K562 (cell line): ENCODE results near the gene RAB40B. TPM values are rescaled to one million over a fixed set of nuclear protein-coding genes. Genes with fewer than 3 reads are reported as not detected.

ENCODE experiments used
- ATAC-seq: fragments of 200-7000 bp; cut with Tn5 transposase; 3 replicates; pipeline ENCODE4 v1.9.1; 2020; ENCODE audit warnings: moderate library complexity
- BruUV-seq: library from RNA; stranded (reverse); fragments of 400-500 nt; replicated peaks from 2 replicates; lab custom pipeline; 2021; lab: Mats Ljungman, UMichigan
- CTCF ChIA-PET: fragments of 300-600 bp; formaldehyde crosslinking; extraction: SDS; loops from one replicate; lab custom pipeline; 2021; ENCODE audit warnings: low intra/inter-chr PET ratio; lab: Yijun Ruan, JAX
- POLR2A ChIA-PET: fragments of 300-600, 350-650 bp; sonication (Branson Sonifier 250); formaldehyde crosslinking; extraction: SDS; loops from one replicate; lab custom pipeline; 2021; ENCODE audit warnings: antibody characterized with exemption, inconsistent platforms; lab: Yijun Ruan, JAX
- DNase-seq, 4 experiments: peaks; one replicate each; pipeline versions ENCODE4 v3.0.0 to v3.0.0-alpha.2; 2011 to 2018; ENCODE audit warnings: low spot score in 3 of 4, mixed read lengths in 3 of 4; ENCODE audit errors: extremely low read depth in 1 of 4
- FAIRE-seq: peaks from 2 replicates; lab custom pipeline; 2011; peaks lifted over from hg19 to GRCh38; lab: Jason Lieb, UNC
- H2AFZ ChIP-seq: 2 replicates; pipeline ENCODE4 v1.6.0; 2011; ENCODE audit warnings: low read depth, low read length, control low read depth, inconsistent platforms
- H3K27ac ChIP-seq: fragments of 200-600 bp; 3 replicates; pipeline ENCODE4 v1.8.0; 2011; ENCODE audit warnings: low read depth, mild to moderate bottlenecking, control low read depth, inconsistent platforms, low read length, moderate library complexity, mixed read lengths; ENCODE audit errors: extremely low read depth
- H3K27me3 ChIP-seq, 2 experiments: fragments of 300-600 bp in 1 of 2; 2 replicates in 1 of 2; 3 replicates in 1 of 2; pipeline versions ENCODE4 v1.6.0 to v1.8.0; 2011; ENCODE audit warnings: inconsistent platforms in 2 of 2, low read length in 2 of 2, mild to moderate bottlenecking in 1 of 2, mixed read lengths in 1 of 2, moderate library complexity in 1 of 2; ENCODE audit not compliant: control insufficient read depth in 2 of 2, insufficient read depth in 2 of 2
- H3K36me3 ChIP-seq: fragments of 300-600 bp; 3 replicates; pipeline ENCODE4 v1.8.0; 2011; ENCODE audit warnings: mild to moderate bottlenecking, low read length, inconsistent platforms; ENCODE audit not compliant: control insufficient read depth, insufficient read depth
- H3K4me1 ChIP-seq, 2 experiments: fragments of 200-600 bp in 1 of 2; replicated peaks in 1 of 2; 2 replicates in 1 of 2; 3 replicates in 1 of 2; pipeline versions ENCODE4 v1.5.1 to v1.8.0; 2011; ENCODE audit warnings: inconsistent platforms in 2 of 2, low read length in 2 of 2, mild to moderate bottlenecking in 1 of 2, mixed read lengths in 1 of 2, moderate library complexity in 1 of 2; ENCODE audit not compliant: control insufficient read depth in 2 of 2, insufficient read depth in 2 of 2
- H3K4me2 ChIP-seq: 2 replicates; pipeline ENCODE4 v1.6.1; 2011; ENCODE audit warnings: low read length, control low read depth, inconsistent platforms, mixed read lengths; ENCODE audit not compliant: insufficient read depth
- H3K4me3 ChIP-seq: fragments of 200-600 bp; sonication (generic), shearing (Covaris generic); 2 replicates; pipeline ENCODE4 v1.5.1; 2016; ENCODE audit warnings: control low read depth, inconsistent platforms
- H3K79me2 ChIP-seq: fragments of 200-600 bp; 3 replicates; pipeline ENCODE4 v1.8.0; 2011; ENCODE audit warnings: low read length, inconsistent platforms; ENCODE audit not compliant: control insufficient read depth, insufficient read depth
- H3K9ac ChIP-seq, 2 experiments: 2 replicates each; pipeline versions ENCODE4 v1.6.0 to v1.6.1; 2011; ENCODE audit warnings: low read depth in 2 of 2, low read length in 2 of 2, control low read depth in 1 of 2, inconsistent platforms in 1 of 2, mild to moderate bottlenecking in 1 of 2, mixed read lengths in 1 of 2; ENCODE audit not compliant: insufficient read depth in 1 of 2
- H3K9me1 ChIP-seq: one replicate; pipeline ENCODE4 v1.6.0; 2011; ENCODE audit warnings: inconsistent platforms, mild to moderate bottlenecking, low read length, moderate library complexity; ENCODE audit not compliant: control insufficient read depth, insufficient read depth
- H3K9me3 ChIP-seq: replicated peaks from 2 replicates; pipeline ENCODE4 v1.5.1; 2011; ENCODE audit warnings: low read depth, low read length, inconsistent platforms; ENCODE audit not compliant: control insufficient read depth, insufficient read depth
- H4K20me1 ChIP-seq: replicated peaks from 2 replicates; pipeline ENCODE4 v1.6.1; 2011; ENCODE audit warnings: low read length, inconsistent platforms, mixed read lengths; ENCODE audit not compliant: control insufficient read depth, insufficient read depth
- ATF7 ChIP-seq: fragments of 450-650 bp; IDR thresholded peaks from 2 replicates; pipeline ENCODE4 v1.7.1; 2014; ENCODE audit warnings: mild to moderate bottlenecking, moderate library complexity
- BRF1 ChIP-seq: IDR thresholded peaks from 3 replicates; pipeline ENCODE4 v1.6.1; 2011; ENCODE audit warnings: borderline replicate concordance, mild to moderate bottlenecking; ENCODE audit not compliant: insufficient read length; ENCODE audit errors: extremely low read depth
- ETV5 ChIP-seq: sonication (generic); formaldehyde crosslinking; IDR thresholded peaks from 2 replicates; pipeline ENCODE4 v1.4.0; 2020; ENCODE audit warnings: low read depth, mild to moderate bottlenecking, missing genetic modification reagents
- HDAC2 ChIP-seq: fragments of 450-650 bp; IDR thresholded peaks from 2 replicates; pipeline ENCODE4 v1.6.1; 2016; ENCODE audit warnings: mild to moderate bottlenecking
- IFI16 ChIP-seq: fragments of 250-450 bp; sonication (Bioruptor Pico); IDR thresholded peaks from 2 replicates; pipeline ENCODE4 v2.1.2; 2022; ENCODE audit warnings: mild to moderate bottlenecking, inconsistent platforms
- POLR2G ChIP-seq: fragments of 200-400 bp; formaldehyde crosslinking; IDR thresholded peaks from 2 replicates; pipeline ENCODE4 v1.6.1; 2017; ENCODE audit warnings: low read depth, mild to moderate bottlenecking, antibody characterized with exemption, low read length, moderate library complexity
- PYGO2 ChIP-seq: fragments of 450-650 bp; IDR thresholded peaks from 2 replicates; pipeline ENCODE4 v1.6.1; 2016; ENCODE audit warnings: mild to moderate bottlenecking, missing genetic modification characterization, moderate library complexity, missing compliant biosample characterization
- RBM39 ChIP-seq: fragments of 200-400 bp; formaldehyde crosslinking; optimal IDR thresholded peaks from 2 replicates; pipeline ENCODE3; 2018; ENCODE audit warnings: low read depth, low read length
- SMAD1 ChIP-seq: fragments of 150-350 bp; IDR thresholded peaks from 2 replicates; pipeline ENCODE4 v1.6.1; 2014; ENCODE audit warnings: low read length, low read depth; ENCODE audit not compliant: partially characterized antibody
- WHSC1 ChIP-seq: IDR thresholded peaks from one replicate; pipeline ENCODE4 v1.6.1; 2012; ENCODE audit warnings: low read length, control low read depth, inconsistent platforms
- YBX1 ChIP-seq: fragments of 450-650 bp; IDR thresholded peaks from 2 replicates; pipeline ENCODE4 v1.7.1; 2016; ENCODE audit warnings: mild to moderate bottlenecking
- ZNF75A ChIP-seq: fragments of 450-650 bp; formaldehyde crosslinking; IDR thresholded peaks from 2 replicates; pipeline ENCODE4 v1.4.0; 2020; ENCODE audit warnings: mild to moderate bottlenecking
- ZSCAN32 ChIP-seq: fragments of 450-650 bp; formaldehyde crosslinking; IDR thresholded peaks from 2 replicates; pipeline ENCODE4 v1.4.0; 2020; ENCODE audit warnings: mild to moderate bottlenecking, moderate library complexity
- WGBS: fragments of 100-300 bp; shearing (Covaris generic); methylation state at CpG from one replicate; pipeline ENCODE4 v1.1.6; 2016; ENCODE audit warnings: low coverage, mixed read lengths; ENCODE audit not compliant: insufficient coverage; ENCODE audit errors: missing lambda C conversion rate; 5-methylcytosine and 5-hydroxymethylcytosine counted together
- in situ Hi-C: fragments of 300-500 bp; cut with MboI; formaldehyde crosslinking; loops from 4 replicates; pipeline ENCODE4 v1.15.0; 2018; ENCODE audit warnings: inconsistent platforms, mixed read lengths
- intact Hi-C: fragments of 100-400 bp; cut with micrococcal nuclease; formaldehyde crosslinking; loops from 2 replicates; pipeline ENCODE4 v1.14.2; 2022
- polyA plus RNA-seq, 8 experiments: library from polyadenylated mRNA; depleted of rRNA in 4 of 8; stranded (reverse) in 5 of 8; unstranded in 3 of 8; fragments of >200 nt; fragmentation: Nextera tagmentation in 2 of 8; fragmentation: Illumina TruSeq in 1 of 8; extraction: Ambion mirVana in 2 of 8; extraction: Trizol in 1 of 8; gene quantifications; 2 replicates each; pipeline versions ENCODE4 v1.2.1 to v1.2.3, GENCODE V29; 2011 to 2014; ENCODE audit warnings: inconsistent platforms in 1 of 8, missing spikeins in 1 of 8
- total RNA-seq, 7 experiments: library from RNA; depleted of rRNA in 6 of 7; stranded (reverse); fragments of >200 nt in 6 of 7; fragmentation: Illumina TruSeq in 2 of 7; extraction: Trizol in 2 of 7; gene quantifications; 2 replicates each; pipeline versions ENCODE4 v1.2.1 to v1.2.3, GENCODE V29; 2011 to 2021; ENCODE audit warnings: low replicate concordance in 1 of 7
- TF ChIP-seq, protein P1 (sequence below): fragments of 250-450 bp; sonication (Bioruptor Pico); IDR thresholded peaks from 2 replicates; pipeline ENCODE4 v1.5.0; 2021
- TF ChIP-seq, protein P2 (sequence below): fragments of 450-650 bp; IDR thresholded peaks from 2 replicates; pipeline ENCODE4 v1.7.0; 2016; ENCODE audit warnings: borderline replicate concordance

The RAB40B gene
- total and polyA plus RNA-seq, 9 of the 15 experiments (the other 6 are each of a cell fraction or from before 2014, with no cell fraction given): 0.13 to 4.6 (median 1.4) TPM

DNA sequence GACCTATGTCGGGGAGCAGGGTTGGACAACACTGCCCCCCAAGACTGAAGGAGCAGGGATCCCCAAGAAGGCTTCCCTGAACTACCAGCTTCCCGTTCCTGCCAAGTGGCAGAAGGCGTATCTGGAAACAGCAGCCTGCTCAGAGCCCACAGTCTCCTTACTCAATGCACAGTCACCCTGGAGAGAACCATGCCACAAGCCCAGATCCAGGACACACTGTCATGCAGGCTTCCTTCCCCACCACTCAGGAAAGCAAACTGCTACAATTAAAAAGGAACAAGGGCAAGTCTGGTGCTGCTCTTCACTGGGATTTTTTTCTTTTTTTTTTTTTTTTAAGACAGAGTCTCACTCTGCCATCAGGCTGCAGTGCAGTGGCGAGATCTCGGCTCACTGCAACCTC lies 58.5 kb downstream of the RAB40B start:
- no TSS peak for BruUV-seq
- Histone ChIP-seq H3K27me3 (no peaks in the 10 kb centered on the region), H3K9me3 (no peaks in the 10 kb centered on the region), H3K9ac (no peak overlapping the region), H3K79me2 (peaks cover 87% of the 10 kb centered on the region), H3K4me2 (no peak overlapping the region), H3K9me1 (peaks cover 9% of the 10 kb centered on the region), H3K4me3 (no peak overlapping the region), H2AFZ (no peak overlapping the region), H3K36me3 (peaks cover 80% of the 10 kb centered on the region), H3K4me1 (peaks cover 0 to 5% of the 10 kb centered on the region in 2 experiments; a peak in 1 of 5 replicates), H3K27ac (no peak overlapping the region), H4K20me1 (peaks cover 17% of the 10 kb centered on the region)
- CTCF ChIA-PET: no interaction called here
- FAIRE-seq: no peak
- POLR2A ChIA-PET: interaction anchor here (0.6 to 0.8 kb wide), 2 partner anchors 48 to 348 kb away, joined by 3 read pairs; no protein-coding TSS in a partner anchor
- intact Hi-C loops (no loop called here), in situ Hi-C loops (no loop called here)
- WGBS: 97% methylated on average over 4 of the region's 5 CpGs
- no peak for DNase-seq
- TF ChIP-seq ATF7 (no peak), HDAC2 (no peak), SMAD1 (no peak), PYGO2 (tag) (no peak), ZNF75A (no peak), WHSC1 (no peak)
- no peak for ATAC-seq

DNA sequence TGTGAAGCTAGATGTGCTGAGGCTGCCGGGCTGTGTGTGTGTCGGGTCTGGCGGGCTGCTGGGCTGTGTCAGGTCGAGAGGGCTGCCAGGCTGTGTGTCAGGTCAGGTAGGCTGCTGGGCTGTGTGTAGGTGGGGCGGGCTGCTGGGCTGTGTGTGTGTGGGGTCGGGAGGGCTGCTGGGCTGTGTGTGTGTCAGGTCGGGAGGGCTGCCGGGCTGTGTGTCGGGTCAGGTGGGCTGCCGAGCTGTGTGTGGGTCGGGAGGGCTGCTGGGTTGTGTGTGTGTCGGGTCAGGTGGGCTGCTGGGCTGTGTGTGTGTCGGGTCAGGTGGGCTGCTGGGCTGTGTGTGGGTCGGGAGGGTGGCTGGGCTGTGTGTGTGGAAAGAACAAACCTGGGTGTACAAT lies 58.9 kb downstream of the RAB40B start:
- Histone ChIP-seq H3K79me2 (peaks cover 87% of the 10 kb centered on the region), H4K20me1 (peaks cover 19% of the 10 kb centered on the region), H3K4me3 (no peak overlapping the region), H3K9me1 (peaks cover 8% of the 10 kb centered on the region), H3K27ac (no peak overlapping the region), H3K9me3 (no peaks in the 10 kb centered on the region), H3K9ac (peak overlapping the region in 1 of 2 experiments; percentile 17; a peak in 1 of 4 replicates), H3K36me3 (peaks cover 81% of the 10 kb centered on the region), H3K4me2 (no peak overlapping the region), H3K27me3 (no peaks in the 10 kb centered on the region), H2AFZ (no peak overlapping the region), H3K4me1 (peaks cover 0 to 5% of the 10 kb centered on the region in 2 experiments; a peak in 1 of 5 replicates)
- in situ Hi-C loops: no loop called here
- intact Hi-C loops: no loop called here
- BruUV-seq: no TSS peak
- FAIRE-seq: no peak
- no peak for DNase-seq
- POLR2A ChIA-PET: interaction anchor here (0.6 to 0.8 kb wide), 2 partner anchors 49 to 349 kb away, joined by 3 read pairs; no protein-coding TSS in a partner anchor
- CTCF ChIA-PET: no interaction called here
- ATAC-seq: no peak
- WGBS: 94% methylated on average over 12 of the region's 14 CpGs
- no peak for TF ChIP-seq YBX1
- TF ChIP-seq, protein P1, sequence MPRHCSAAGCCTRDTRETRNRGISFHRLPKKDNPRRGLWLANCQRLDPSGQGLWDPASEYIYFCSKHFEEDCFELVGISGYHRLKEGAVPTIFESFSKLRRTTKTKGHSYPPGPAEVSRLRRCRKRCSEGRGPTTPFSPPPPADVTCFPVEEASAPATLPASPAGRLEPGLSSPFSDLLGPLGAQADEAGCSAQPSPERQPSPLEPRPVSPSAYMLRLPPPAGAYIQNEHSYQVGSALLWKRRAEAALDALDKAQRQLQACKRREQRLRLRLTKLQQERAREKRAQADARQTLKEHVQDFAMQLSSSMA: no peak
- 0 out of 2 replicates have a peak, but pooled peaks have one; percentile 37 for TF ChIP-seq POLR2G
- TF ChIP-seq BRF1: no peak
- TF ChIP-seq IFI16 (CRISPR knock-in tag): no peak
- no peak for TF ChIP-seq ETV5 (CRISPR knock-in tag)
- no peak for TF ChIP-seq ZSCAN32 (CRISPR knock-in tag)
- no peak for TF ChIP-seq RBM39
- TF ChIP-seq, protein P2, sequence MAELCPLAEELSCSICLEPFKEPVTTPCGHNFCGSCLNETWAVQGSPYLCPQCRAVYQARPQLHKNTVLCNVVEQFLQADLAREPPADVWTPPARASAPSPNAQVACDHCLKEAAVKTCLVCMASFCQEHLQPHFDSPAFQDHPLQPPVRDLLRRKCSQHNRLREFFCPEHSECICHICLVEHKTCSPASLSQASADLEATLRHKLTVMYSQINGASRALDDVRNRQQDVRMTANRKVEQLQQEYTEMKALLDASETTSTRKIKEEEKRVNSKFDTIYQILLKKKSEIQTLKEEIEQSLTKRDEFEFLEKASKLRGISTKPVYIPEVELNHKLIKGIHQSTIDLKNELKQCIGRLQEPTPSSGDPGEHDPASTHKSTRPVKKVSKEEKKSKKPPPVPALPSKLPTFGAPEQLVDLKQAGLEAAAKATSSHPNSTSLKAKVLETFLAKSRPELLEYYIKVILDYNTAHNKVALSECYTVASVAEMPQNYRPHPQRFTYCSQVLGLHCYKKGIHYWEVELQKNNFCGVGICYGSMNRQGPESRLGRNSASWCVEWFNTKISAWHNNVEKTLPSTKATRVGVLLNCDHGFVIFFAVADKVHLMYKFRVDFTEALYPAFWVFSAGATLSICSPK: no peak
